Endothelial cell of umbilical vein (primary cell): ENCODE results near the gene KRTAP10-6. TPM values are rescaled to one million over a fixed set of nuclear protein-coding genes. Genes with fewer than 3 reads are reported as not detected.

Source experiments
- BruUV-seq: library from RNA; stranded (reverse); fragments of 400-500 nt; replicated peaks from 2 replicates; lab custom pipeline; 2021; lab: Mats Ljungman, UMichigan
- CTCF ChIA-PET: fragments of 300-600, 350-600 bp; sonication (Branson Sonifier 250); formaldehyde crosslinking; loops from one replicate; lab custom pipeline; 2021; ENCODE audit warnings: antibody characterized with exemption, inconsistent platforms; lab: Charles Lee
- POLR2A ChIA-PET: fragments of 300-600, 350-600 bp; sonication (Branson Sonifier 250); formaldehyde crosslinking; loops from one replicate; lab custom pipeline; 2021; ENCODE audit warnings: antibody characterized with exemption, inconsistent platforms; lab: Charles Lee
- DNase-seq: peaks from one replicate; pipeline ENCODE4 v3.0.0-alpha.2; 2011; ENCODE audit warnings: low read depth, low spot score
- FAIRE-seq: peaks from 2 replicates; lab custom pipeline; 2011; peaks lifted over from hg19 to GRCh38; lab: Jason Lieb, UNC
- H2AFZ ChIP-seq: 2 replicates; pipeline ENCODE4 v1.6.0; 2012; ENCODE audit warnings: low read depth, low read length, control low read depth, inconsistent platforms
- H3K27ac ChIP-seq: 2 replicates; pipeline ENCODE4 v1.5.1; 2011; ENCODE audit warnings: low read depth, mild to moderate bottlenecking, control low read depth, low read length, moderate library complexity; ENCODE audit not compliant: insufficient read depth
- H3K27me3 ChIP-seq, 2 experiments: 2 replicates each; pipeline versions ENCODE4 v1.6.0 to v1.6.1; 2011; ENCODE audit warnings: low read length in 2 of 2, mixed read lengths in 1 of 2; ENCODE audit not compliant: control insufficient read depth in 2 of 2, insufficient read depth in 2 of 2
- H3K36me3 ChIP-seq, 2 experiments: 2 replicates in 1 of 2; 3 replicates in 1 of 2; pipeline ENCODE4 v1.5.1; 2011; ENCODE audit warnings: low read length in 2 of 2, mild to moderate bottlenecking in 1 of 2, moderate library complexity in 1 of 2; ENCODE audit not compliant: control insufficient read depth in 2 of 2, insufficient read depth in 2 of 2; ENCODE audit errors: extremely low read depth in 1 of 2
- H3K4me1 ChIP-seq: 3 replicates; pipeline ENCODE4 v1.5.1; 2011; ENCODE audit warnings: mild to moderate bottlenecking, low read length; ENCODE audit not compliant: control insufficient read depth, insufficient read depth; ENCODE audit errors: extremely low read depth
- H3K4me2 ChIP-seq: 2 replicates; pipeline ENCODE4 v1.6.1; 2011; ENCODE audit warnings: low read length, control low read depth, mixed read lengths; ENCODE audit not compliant: insufficient read depth
- H3K4me3 ChIP-seq, 3 experiments: fragments of 200-600 bp in 1 of 3; sonication (generic), shearing (Covaris generic) in 1 of 3; replicated peaks in 1 of 3; 2 replicates each; pipeline ENCODE4 v1.5.1; 2011 to 2016; ENCODE audit warnings: control low read depth in 3 of 3, low read length in 3 of 3, mild to moderate bottlenecking in 2 of 3, inconsistent platforms in 1 of 3, low read depth in 1 of 3, moderate library complexity in 1 of 3; ENCODE audit not compliant: insufficient read depth in 1 of 3
- H3K79me2 ChIP-seq: 2 replicates; pipeline ENCODE4 v1.6.0; 2012; ENCODE audit warnings: low read length, inconsistent platforms; ENCODE audit not compliant: control insufficient read depth, insufficient read depth
- H3K9ac ChIP-seq: replicated peaks from 2 replicates; pipeline ENCODE3; 2011; ENCODE audit warnings: low read length, control low read depth; ENCODE audit not compliant: insufficient read depth; ENCODE audit errors: extremely low read depth
- H3K9me1 ChIP-seq: replicated peaks from 3 replicates; pipeline ENCODE4 v1.6.0; 2011; ENCODE audit warnings: mild to moderate bottlenecking, low read length; ENCODE audit not compliant: control insufficient read depth, insufficient read depth; ENCODE audit errors: extremely low read depth
- H3K9me3 ChIP-seq: replicated peaks from 2 replicates; pipeline ENCODE4 v1.5.1; 2012; ENCODE audit warnings: low read length, inconsistent platforms; ENCODE audit not compliant: control insufficient read depth, insufficient read depth
- H4K20me1 ChIP-seq: replicated peaks from 2 replicates; pipeline ENCODE3; 2011; ENCODE audit warnings: mild to moderate bottlenecking, low read length; ENCODE audit not compliant: control insufficient read depth, insufficient read depth; ENCODE audit errors: extremely low read depth
- CTCF ChIP-seq, 2 donors: IDR thresholded peaks; 1 replicate in 1 of 2; 2 replicates in 1 of 2; pipeline ENCODE4 v1.5.1; 2011; ENCODE audit warnings: low read length in 2 of 2, mild to moderate bottlenecking in 2 of 2, moderate library complexity in 2 of 2, control low read depth in 1 of 2, inconsistent platforms in 1 of 2, low read depth in 1 of 2; ENCODE audit not compliant: insufficient read depth in 1 of 2; ENCODE audit errors: extremely low read depth in 1 of 2
- EZH2 ChIP-seq: IDR thresholded peaks from 2 replicates; pipeline ENCODE4 v1.6.1; 2012; ENCODE audit warnings: borderline replicate concordance, low read depth, mild to moderate bottlenecking, moderate library complexity, low read length, inconsistent platforms; ENCODE audit not compliant: severe bottlenecking
- FOS ChIP-seq: IDR thresholded peaks from 2 replicates; pipeline ENCODE4 v1.6.1; 2011; ENCODE audit warnings: mild to moderate bottlenecking, low read length, moderate library complexity, borderline replicate concordance; ENCODE audit not compliant: insufficient read depth
- GATA2 ChIP-seq: IDR thresholded peaks from 2 replicates; pipeline ENCODE4 v1.7.0; 2011; ENCODE audit warnings: low read depth, mild to moderate bottlenecking, moderate library complexity, mixed read lengths, low read length; ENCODE audit not compliant: insufficient read length, insufficient read depth
- JUN ChIP-seq: IDR thresholded peaks from 2 replicates; pipeline ENCODE4 v1.6.1; 2011; ENCODE audit warnings: borderline replicate concordance, low read depth; ENCODE audit not compliant: insufficient read length, insufficient read depth
- MAX ChIP-seq: IDR thresholded peaks from 2 replicates; pipeline ENCODE4 v1.6.1; 2011; ENCODE audit not compliant: insufficient read depth, insufficient read length
- MYC ChIP-seq: IDR thresholded peaks from one replicate; pipeline ENCODE4 v1.6.1; 2011; ENCODE audit warnings: mild to moderate bottlenecking, low read depth, low read length
- POLR2A ChIP-seq: IDR thresholded peaks from 2 replicates; pipeline ENCODE4 v1.6.1; 2012; ENCODE audit warnings: low read depth, mild to moderate bottlenecking, control low read depth, low read length
- POLR2AphosphoS5 ChIP-seq: IDR thresholded peaks from 2 replicates; pipeline ENCODE4 v1.6.1; 2012; ENCODE audit warnings: low read depth, mild to moderate bottlenecking, control low read depth, low read length, moderate library complexity; ENCODE audit not compliant: insufficient read depth
- dilution Hi-C: fragments of 300-500 bp; cut with MboI; formaldehyde crosslinking; loops from one replicate; pipeline ENCODE4 v1.15.0; 2019; ENCODE audit warnings: low sequenced_read_pairs; ENCODE audit not compliant: extremely low pct_ligation_motif_present
- intact Hi-C: fragments of 100-400 bp; cut with micrococcal nuclease; formaldehyde crosslinking; loops from one replicate; pipeline ENCODE4 v1.10.0; 2022
- polyA plus RNA-seq, 4 experiments: library from polyadenylated mRNA; depleted of rRNA in 3 of 4; stranded (reverse) in 3 of 4; unstranded in 1 of 4; fragments of >200 nt; gene quantifications; 2 replicates each; pipeline versions ENCODE4 v1.2.1 to v1.2.3, GENCODE V29; 2011 to 2012; ENCODE audit warnings: missing spikeins in 1 of 4
- total RNA-seq: library from RNA; stranded (reverse); gene quantifications from 2 replicates; pipeline ENCODE4 v1.2.3, GENCODE V29; 2021

Gene KRTAP10-6
- total and polyA plus RNA-seq, 2 donors (not counting 3 experiments of a cell fraction or from before 2014, with no cell fraction given): not detected

DNA sequence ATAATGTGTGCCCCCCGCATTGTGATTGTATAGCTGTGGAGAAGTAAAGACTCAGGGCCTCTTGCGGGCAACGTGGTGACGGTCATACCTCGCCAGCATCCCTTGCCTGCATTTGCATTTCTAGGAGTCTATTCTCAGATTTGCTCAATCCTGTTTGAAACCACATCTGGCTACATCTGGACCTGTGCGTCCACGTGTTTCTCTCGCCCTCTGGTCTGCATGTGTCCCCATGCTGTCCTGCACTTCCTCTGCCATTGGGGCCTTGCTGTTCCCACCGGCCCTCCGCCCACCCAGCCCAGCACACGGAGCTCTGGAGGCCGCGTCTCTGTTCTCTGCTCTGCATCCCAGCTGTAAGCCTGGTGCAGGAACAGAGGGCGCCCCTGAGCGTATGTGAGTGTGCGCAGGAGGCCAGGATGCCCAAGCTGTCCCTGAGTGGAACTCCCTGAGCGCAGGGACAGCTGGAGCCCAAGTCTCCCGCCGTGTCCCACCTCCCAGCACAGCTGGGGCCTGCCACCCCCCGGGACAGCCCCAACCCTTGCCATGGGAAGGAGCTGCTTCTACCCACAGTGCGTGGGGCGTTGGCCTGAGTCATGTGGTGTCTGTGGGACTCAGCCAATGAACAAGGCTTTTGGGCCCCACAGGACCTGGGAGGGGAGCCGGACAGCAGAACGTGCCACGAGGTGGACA is 42.6 kb downstream of the KRTAP10-6 start:
- ChIA-PET POLR2A (no interaction called here), CTCF (no interaction called here)
- Histone ChIP-seq H3K27ac (no peak overlapping the region), H3K4me1 (no peaks in the 10 kb centered on the region), H3K4me2 (no peak overlapping the region), H3K79me2 (no peaks in the 10 kb centered on the region), H2AFZ (no peak overlapping the region), H3K36me3 (no peaks in the 10 kb centered on the region), H3K27me3 (peaks cover 3 to 12% of the 10 kb centered on the region in 2 experiments), H4K20me1 (no peaks in the 10 kb centered on the region), H3K9me1 (no peaks in the 10 kb centered on the region), H3K9me3 (no peaks in the 10 kb centered on the region), H3K9ac (no peak overlapping the region), H3K4me3 (no peak overlapping the region)
- no TSS peak for BruUV-seq
- TF ChIP-seq FOS: no peak
- TF ChIP-seq MAX: no peak
- TF ChIP-seq POLR2A: no peak
- TF ChIP-seq GATA2: no peak
- TF ChIP-seq EZH2: no peak
- no peak for TF ChIP-seq JUN
- no peak for TF ChIP-seq POLR2AphosphoS5
- no peak for TF ChIP-seq MYC
- TF ChIP-seq CTCF (IDR thresholded peaks at IDR 0.05; ENCODE audit: extremely low read depth in 1 of 2, insufficient read depth in 1 of 2, low read depth in 1 of 2, low read length in 2 of 2): no peak
- intact Hi-C loops (no loop called here), dilution Hi-C loops (no loop called here)
- DNase-seq (no peak), FAIRE-seq (no peak)
